KOPT-K1 (cell line): ENCODE results near the gene PDCD7.
"Not testable (repeated sequence)": the region's sequence is repeated elsewhere in the genome, so short reads cannot be mapped to it uniquely, and the experiment has no call there.

Experiments
- H3K27ac ChIP-seq: fragments of 200-600 bp; sonication (generic); 2 replicates; pipeline ENCODE4 v1.5.1; 2016; ENCODE audit warnings: antibody characterized with exemption, mild to moderate bottlenecking, low read depth, low read length; ENCODE audit not compliant: poor library complexity, severe bottlenecking
- H3K36me3 ChIP-seq: fragments of 200-600 bp; sonication (generic); 2 replicates; pipeline ENCODE4 v1.5.1; 2017; ENCODE audit warnings: antibody characterized with exemption, mild to moderate bottlenecking, low read length, moderate library complexity; ENCODE audit not compliant: insufficient read depth
- H3K9me3 ChIP-seq: fragments of 200-600 bp; sonication (generic); 2 replicates; pipeline ENCODE4 v1.5.1; 2017; ENCODE audit warnings: antibody characterized with exemption, low read length, mild to moderate bottlenecking; ENCODE audit not compliant: insufficient read depth, poor library complexity, severe bottlenecking

PDCD7 gene, protein sequence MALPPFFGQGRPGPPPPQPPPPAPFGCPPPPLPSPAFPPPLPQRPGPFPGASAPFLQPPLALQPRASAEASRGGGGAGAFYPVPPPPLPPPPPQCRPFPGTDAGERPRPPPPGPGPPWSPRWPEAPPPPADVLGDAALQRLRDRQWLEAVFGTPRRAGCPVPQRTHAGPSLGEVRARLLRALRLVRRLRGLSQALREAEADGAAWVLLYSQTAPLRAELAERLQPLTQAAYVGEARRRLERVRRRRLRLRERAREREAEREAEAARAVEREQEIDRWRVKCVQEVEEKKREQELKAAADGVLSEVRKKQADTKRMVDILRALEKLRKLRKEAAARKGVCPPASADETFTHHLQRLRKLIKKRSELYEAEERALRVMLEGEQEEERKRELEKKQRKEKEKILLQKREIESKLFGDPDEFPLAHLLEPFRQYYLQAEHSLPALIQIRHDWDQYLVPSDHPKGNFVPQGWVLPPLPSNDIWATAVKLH

GRCh38 chr15:65133548-65134200 is at the start of gene PDCD7:
PDCD7 (minus strand) TSS chr15:65133808; CDS start chr15:65133781, 27 bp downstream.
- Histone ChIP-seq H3K9me3 (peaks cover 17% of the 10 kb centered on the region), H3K36me3 (peaks cover 19% of the 10 kb centered on the region), H3K27ac (peak within 1 kb of the TSS; percentile 71)

GRCh38 chr15:65182538-65182937 is 48.9 kb upstream of the PDCD7 start:
- Histone ChIP-seq H3K36me3 (peaks cover 35% of the 10 kb centered on the region), H3K9me3 (no peaks in the 10 kb centered on the region), H3K27ac (no peak overlapping the region)

- H3K36me3 ChIP-seq = peaks cover 43% of the 10 kb centered on the region
- not testable (repeated sequence) for H3K9me3 ChIP-seq, H3K27ac ChIP-seq
Measured at GRCh38 chr15:65181582-65182353, 48.2 kb upstream of the PDCD7 start.

GRCh38 chr15:65180167-65180566 is 46.6 kb upstream of the PDCD7 start:
- H3K27ac ChIP-seq = no peak overlapping the region
- H3K36me3 ChIP-seq = peaks cover 58% of the 10 kb centered on the region
- no peaks in the 10 kb centered on the region for H3K9me3 ChIP-seq

DNA sequence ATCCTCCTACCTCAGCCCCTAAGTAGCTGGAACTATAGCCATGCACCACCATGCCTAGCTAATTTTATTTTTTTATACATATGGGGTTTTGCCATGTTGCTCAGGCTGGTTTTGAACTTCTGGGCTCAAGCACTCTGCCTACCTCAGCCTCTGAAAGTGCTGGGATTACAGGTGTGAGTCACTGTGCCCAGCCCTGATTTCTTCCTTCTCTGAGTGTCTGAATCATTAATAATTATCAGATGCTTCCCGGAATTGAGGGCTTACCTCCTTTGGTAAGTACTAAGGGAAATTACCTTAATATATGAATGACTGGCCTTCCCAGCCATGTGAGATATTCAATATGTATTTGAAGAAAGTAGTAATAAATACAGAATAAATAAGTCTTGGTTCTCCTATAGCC is 44.3 kb upstream of the PDCD7 start:
- Histone ChIP-seq H3K9me3 (no peaks in the 10 kb centered on the region), H3K36me3 (peaks cover 77% of the 10 kb centered on the region), H3K27ac (no peak overlapping the region)

- Histone ChIP-seq H3K9me3 (no peaks in the 10 kb centered on the region), H3K36me3 (peaks cover 90% of the 10 kb centered on the region)
Measured at GRCh38 chr15:65176056-65176455, 42.4 kb upstream of the PDCD7 start.

DNA sequence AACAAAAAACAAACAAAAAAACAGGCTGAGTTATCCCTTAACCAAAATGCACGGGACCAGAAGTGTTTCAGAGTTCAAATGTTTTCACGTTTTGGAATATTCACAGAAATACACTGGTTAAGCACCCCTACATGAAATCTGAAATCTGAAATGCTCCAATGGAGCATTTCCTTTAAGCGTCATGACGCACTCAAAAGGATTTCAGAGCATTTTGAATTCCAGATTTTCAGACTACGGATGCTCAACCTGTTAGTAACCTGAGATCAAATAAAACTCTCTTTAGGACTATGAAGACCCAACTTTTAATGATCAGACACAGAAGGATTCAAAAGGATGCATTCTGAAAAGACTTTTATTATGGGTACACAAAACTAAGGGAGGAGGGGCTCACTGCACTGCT is 41.9 kb upstream of the PDCD7 start:
- H3K36me3 ChIP-seq = peaks cover 87% of the 10 kb centered on the region
- H3K27ac ChIP-seq = no peak overlapping the region
- H3K9me3 ChIP-seq = no peaks in the 10 kb centered on the region

More at GRCh38 chr15:65176056-65176455, 42.4 kb upstream of the PDCD7 start:
- no peak overlapping the region for H3K27ac ChIP-seq

DNA sequence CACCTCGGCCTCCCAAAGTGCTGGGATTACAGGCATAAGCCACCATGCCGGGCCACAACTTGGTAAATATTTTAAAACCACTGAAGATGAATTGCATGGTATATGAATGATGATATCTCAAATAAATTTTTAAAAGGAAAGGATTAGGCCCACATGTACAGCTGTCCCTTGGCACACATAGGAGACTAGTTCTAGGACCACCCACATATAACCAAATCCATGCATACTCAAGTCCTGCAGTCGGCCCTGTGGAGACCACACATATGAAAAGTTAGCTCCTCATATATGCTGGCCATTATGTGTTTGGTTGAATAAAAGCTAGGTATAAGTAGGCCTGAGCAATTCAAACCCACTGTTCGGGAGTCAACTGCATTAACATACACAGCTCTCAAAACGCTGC is 40.9 kb upstream of the PDCD7 start:
- Histone ChIP-seq H3K36me3 (peaks cover 89% of the 10 kb centered on the region), H3K27ac (no peak overlapping the region), H3K9me3 (no peaks in the 10 kb centered on the region)

DNA sequence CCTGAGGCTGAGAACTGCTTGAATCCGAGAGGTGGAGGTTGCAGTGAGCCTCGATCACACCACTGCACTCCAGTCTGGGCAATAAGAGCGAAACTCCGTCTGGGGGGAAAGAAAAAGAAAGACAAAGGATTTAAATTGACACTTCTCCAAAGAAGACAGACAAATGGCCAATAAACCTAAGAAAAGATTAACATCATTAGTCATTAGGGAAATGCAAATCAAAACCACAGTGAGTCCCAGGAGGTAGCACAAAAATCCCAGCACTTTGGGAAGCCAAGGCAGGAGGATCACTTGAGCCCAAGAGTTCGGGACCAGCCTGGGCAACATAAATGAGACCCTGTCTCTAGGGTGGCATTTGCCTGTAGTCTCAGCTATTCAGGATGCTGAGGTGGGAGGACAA is 38.9 kb upstream of the PDCD7 start:
- Histone ChIP-seq H3K36me3 (peaks cover 77% of the 10 kb centered on the region), H3K27ac (no peak overlapping the region), H3K9me3 (no peaks in the 10 kb centered on the region)

DNA sequence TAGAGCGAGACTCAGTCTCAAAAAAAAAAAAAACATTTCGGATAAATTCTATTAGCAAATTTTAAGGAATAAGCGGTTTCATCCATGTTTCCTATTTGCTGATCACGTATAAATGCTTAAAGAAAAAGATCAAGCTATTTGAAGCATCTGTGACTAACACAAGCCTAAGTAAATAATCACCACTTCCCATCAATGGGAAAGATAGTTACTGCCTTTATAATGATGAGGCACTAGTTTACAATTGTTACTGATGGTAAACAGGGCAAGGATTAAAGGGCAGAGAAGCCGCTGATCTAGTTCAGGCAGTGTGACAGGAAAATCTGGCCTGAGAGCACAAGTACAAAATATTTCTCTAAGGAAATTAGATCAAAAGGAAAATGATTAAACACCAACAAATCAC is 37.8 kb upstream of the PDCD7 start:
- no peak overlapping the region for H3K27ac ChIP-seq
- H3K36me3 ChIP-seq = peaks cover 74% of the 10 kb centered on the region
- H3K9me3 ChIP-seq = no peaks in the 10 kb centered on the region

DNA sequence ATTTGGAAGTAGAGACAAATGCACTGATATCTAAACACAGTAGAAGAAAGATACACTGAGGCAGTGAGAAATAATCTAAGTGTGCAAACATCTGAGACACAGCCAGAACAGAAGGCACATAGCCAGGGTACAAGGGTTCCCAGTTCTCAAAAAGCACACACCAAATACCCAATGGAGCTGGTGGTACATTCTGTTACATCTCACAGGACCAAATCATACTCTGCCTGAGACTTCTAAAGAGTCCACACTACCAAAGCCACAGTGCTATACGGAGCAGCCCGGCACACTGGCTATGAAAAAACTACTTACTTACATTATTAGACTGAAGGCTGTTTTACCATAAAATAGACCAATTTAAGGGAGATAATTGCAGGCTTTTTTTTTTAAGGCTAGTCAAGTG is 32.3 kb upstream of the PDCD7 start:
- H3K36me3 ChIP-seq = peaks cover 75% of the 10 kb centered on the region
- H3K27ac ChIP-seq = no peak overlapping the region
- no peaks in the 10 kb centered on the region for H3K9me3 ChIP-seq

DNA sequence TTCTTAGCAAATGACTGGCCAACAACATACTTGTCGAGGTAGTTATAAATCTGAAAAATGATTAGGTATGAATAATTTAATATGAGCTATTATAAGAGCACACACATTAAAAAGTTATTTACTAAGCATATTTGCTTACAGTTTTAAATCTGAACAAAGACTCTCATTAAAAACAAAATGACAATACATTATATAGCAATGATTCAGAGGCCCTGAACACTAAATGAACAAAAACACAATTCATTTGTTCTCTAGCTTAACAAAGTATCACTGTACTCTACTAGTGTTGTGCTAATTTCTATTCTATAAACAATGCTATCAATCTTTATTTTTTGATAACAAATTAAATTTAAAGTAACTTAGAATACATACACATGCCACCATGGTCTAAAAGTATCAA is 30.5 kb upstream of the PDCD7 start:
- no peak overlapping the region for H3K27ac ChIP-seq
- peaks cover 70% of the 10 kb centered on the region for H3K36me3 ChIP-seq
- H3K9me3 ChIP-seq = no peaks in the 10 kb centered on the region

- Histone ChIP-seq H3K36me3 (peaks cover 77% of the 10 kb centered on the region), H3K9me3 (no peaks in the 10 kb centered on the region), H3K27ac (no peak overlapping the region)
Measured at GRCh38 chr15:65163041-65163440, 29.4 kb upstream of the PDCD7 start.

DNA sequence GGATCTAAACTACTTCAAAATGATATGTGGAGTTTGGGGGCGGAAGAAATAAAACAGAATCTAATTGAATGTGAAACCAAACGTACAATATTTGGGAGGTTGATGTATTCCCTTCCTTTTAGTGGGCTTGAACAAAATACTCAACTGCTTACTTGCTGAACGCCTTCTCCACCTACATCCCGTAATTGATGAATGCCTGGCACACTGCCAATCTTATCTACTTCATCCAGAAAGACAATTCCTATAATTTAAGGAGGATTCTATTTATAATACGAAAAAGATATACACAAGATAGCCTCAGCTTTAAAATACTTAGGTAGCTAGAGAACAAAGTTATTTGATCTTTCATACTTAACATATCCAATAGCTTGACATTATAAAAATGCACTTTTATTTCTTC is 23.1 kb upstream of the PDCD7 start:
- Histone ChIP-seq H3K9me3 (no peaks in the 10 kb centered on the region), H3K36me3 (peaks cover 88% of the 10 kb centered on the region), H3K27ac (no peak overlapping the region)

DNA sequence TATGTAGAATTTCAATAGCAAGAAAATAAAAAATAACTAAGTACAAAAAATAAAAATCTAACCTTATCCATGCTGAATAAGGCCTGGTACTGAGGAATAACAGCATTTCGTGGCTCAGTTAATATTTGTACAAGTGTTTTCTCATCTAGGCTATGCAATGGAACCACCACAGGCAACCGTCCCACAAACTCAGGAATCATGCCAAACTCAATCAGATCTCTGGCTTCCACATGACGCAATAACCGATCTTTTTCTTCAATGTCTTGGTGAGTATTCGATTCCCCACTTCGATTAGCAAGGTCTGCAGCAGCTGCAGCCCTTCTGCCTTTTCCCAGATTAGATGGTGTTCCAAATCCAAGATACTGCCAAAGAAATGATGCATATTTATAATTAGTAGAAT is 21.1 kb upstream of the PDCD7 start:
- H3K9me3 ChIP-seq = no peaks in the 10 kb centered on the region
- H3K36me3 ChIP-seq = peaks cover 94% of the 10 kb centered on the region
- H3K27ac ChIP-seq = no peak overlapping the region
